ENCODE measurements around the gene PROC.

PROC gene

DNA sequence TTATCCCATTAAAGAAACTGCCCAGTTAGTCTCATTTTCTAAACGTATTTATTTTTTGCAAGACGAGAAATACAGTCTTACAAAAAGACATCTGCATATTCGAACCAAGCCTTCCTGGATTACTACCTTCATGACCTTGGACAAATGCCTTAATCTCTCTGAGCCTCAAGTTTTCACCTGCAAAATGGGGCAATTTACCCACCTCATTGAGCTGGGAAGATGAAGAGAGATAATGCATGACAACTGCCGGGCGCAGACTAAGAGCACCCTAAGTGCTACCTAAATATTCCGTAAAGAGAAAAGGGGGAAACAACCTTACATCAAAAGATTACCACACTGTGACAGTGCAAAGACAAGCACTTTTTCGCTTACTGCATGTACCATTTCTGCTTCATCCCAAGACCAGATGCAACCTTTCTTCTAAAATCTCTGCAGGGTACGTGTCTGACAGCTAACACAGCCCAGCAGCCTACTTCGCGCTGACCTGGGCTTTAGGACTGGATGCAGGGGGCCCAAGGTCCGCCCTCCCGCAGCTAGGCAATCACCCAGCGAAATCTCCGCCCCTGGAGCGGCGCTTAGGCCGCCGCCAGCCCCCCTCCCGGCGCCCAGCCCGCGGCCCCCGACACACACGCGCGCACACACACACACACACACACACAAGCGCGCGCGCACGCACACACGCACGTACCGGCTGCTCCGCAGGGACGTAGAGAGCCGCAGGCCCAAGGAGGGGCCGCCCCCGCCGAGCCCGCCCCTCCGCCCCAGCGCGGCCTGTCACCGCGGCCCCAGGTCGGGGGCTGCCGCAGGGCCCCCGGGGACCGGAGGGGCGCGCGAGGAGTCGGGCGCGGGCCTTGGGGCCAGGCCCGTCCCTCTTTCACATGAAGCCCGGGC, 31.2 kb upstream of the PROC start:
- Mint-ChIP-seq H3K4me1 (peaks cover 64% of the 10 kb centered on the region), H3K9me3 (no peaks in the 10 kb centered on the region), H3K27me3 (no peaks in the 10 kb centered on the region), H3K4me3 (peak overlapping the region; percentile 86), H3K36me3 (ENCODE audit: insufficient read depth) (peaks cover 35% of the 10 kb centered on the region), H3K27ac (ENCODE audit: low read depth) (peak overlapping the region; percentile 99)
- DNase-seq (ENCODE audit: low spot score in 2 of 2) (peak; percentile 65 to 79), ATAC-seq (replicated peaks; ENCODE audit: extremely low read depth, poor library complexity, severe bottlenecking) (peak; percentile 69)

DNA sequence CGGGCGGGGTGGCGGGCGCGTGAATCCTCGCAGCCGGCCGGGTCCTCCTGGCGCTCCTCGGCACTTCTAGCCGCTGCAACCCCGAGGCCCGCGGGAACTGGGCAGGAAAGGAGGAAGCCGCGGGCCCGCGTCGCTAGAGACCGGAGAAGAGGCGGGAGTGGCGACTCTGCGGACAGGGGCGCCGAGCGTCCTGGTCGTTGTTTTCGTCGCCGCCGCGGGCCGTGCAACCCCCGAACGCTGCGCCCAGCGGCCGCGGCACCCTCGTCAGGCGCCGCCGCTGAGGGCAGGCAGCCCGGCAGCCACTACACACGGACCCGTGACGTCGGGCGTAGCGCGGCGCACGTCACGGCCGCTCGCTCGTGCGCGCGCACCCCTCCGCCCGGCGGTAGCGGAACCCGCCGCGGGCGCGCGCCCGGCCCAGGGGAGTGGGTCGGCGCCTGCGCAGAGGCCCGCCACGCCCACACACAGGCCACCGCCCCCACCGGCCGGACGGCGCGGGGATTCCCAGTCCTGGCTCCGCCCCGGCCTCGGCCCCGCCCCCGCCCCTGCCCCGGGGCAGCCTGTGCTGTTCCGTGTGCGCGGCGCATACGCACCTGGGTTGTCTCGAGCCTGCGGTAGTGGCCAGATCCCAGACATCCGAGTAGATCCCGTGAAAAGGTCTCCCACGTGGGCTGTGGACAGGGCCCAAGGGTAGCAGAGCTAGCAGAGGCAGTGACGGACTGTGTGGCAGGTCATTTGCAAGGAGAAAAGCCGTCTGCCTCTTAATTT, 30.4 kb upstream of the PROC start, which contains the start of gene MAP3K2:
Gene MAP3K2, minus strand, starts transcription at position 321 of the 768 bp plus-strand sequence. CDS start 44,846 bp downstream, outside the sequence.
- ATAC-seq (replicated peaks; ENCODE audit: extremely low read depth, poor library complexity, severe bottlenecking) (peak; percentile 74), DNase-seq (ENCODE audit: low spot score in 2 of 2) (peak; percentile 86 to 91)
- peak within 1 kb of the TSS; percentile 86 for H3K4me3 Mint-ChIP-seq
- H3K36me3 Mint-ChIP-seq (ENCODE audit: insufficient read depth), result peaks cover 31% of the 10 kb centered on the region
- H3K9me3 Mint-ChIP-seq, result no peaks in the 10 kb centered on the region
- peak within 1 kb of the TSS; percentile 99 for H3K27ac Mint-ChIP-seq (ENCODE audit: low read depth)
- H3K27me3 Mint-ChIP-seq, result no peaks in the 10 kb centered on the region
- peaks cover 60% of the 10 kb centered on the region for H3K4me1 Mint-ChIP-seq

GRCh38 chr2:127388423-127389164, 29.6 kb upstream of the PROC start:
- ATAC-seq (replicated peaks; ENCODE audit: extremely low read depth, poor library complexity, severe bottlenecking) (peak; percentile 44), DNase-seq (ENCODE audit: low spot score in 2 of 2) (no peak)
- no peaks in the 10 kb centered on the region for H3K9me3 Mint-ChIP-seq
- no peaks in the 10 kb centered on the region for H3K27me3 Mint-ChIP-seq
- H3K4me3 Mint-ChIP-seq, result peak overlapping the region; percentile 86
- peak overlapping the region; percentile 99 for H3K27ac Mint-ChIP-seq (ENCODE audit: low read depth)
- peaks cover 53% of the 10 kb centered on the region for H3K4me1 Mint-ChIP-seq
- peaks cover 29% of the 10 kb centered on the region for H3K36me3 Mint-ChIP-seq (ENCODE audit: insufficient read depth)

DNA sequence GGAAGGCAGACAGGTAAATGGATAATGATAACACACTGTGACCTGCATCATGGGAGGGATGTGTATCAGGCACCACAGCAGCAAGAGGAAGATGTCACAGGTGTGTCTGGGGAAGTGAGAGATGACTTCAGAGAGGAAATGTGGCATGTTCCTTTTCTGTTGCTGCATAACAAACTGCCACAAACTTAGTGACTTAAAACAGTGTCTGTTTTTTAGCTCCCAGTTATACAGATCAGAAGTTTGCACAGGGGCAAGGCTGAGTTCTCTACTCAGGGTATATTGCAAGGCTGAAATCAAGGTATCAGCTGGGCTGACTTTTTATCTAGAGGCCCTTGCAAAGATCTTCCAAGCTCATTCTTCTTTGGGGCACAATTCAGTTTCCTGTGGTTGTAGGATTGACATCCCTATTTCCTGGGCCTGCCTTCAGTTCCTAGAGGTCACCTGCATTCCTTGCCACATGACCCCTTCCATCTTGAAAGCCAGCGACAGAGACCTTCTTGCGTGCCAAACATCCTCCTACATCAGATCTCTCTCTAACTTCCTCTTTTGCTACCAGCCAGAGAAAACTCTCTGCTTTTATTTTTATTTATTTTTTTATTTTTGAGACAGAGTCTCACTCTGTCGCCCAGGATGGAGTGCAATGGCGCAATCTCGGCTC, 28.3 kb upstream of the PROC start:
- peaks cover 45% of the 10 kb centered on the region for H3K4me1 Mint-ChIP-seq
- H3K4me3 Mint-ChIP-seq, result no peak overlapping the region
- H3K27me3 Mint-ChIP-seq, result no peaks in the 10 kb centered on the region
- H3K36me3 Mint-ChIP-seq (ENCODE audit: insufficient read depth), result peaks cover 28% of the 10 kb centered on the region
- DNase-seq (ENCODE audit: low spot score in 2 of 2) (no peak), ATAC-seq (replicated peaks; ENCODE audit: extremely low read depth, poor library complexity, severe bottlenecking) (no peak)
- H3K9me3 Mint-ChIP-seq, result no peaks in the 10 kb centered on the region
- peak overlapping the region; percentile 99 for H3K27ac Mint-ChIP-seq (ENCODE audit: low read depth)

DNA sequence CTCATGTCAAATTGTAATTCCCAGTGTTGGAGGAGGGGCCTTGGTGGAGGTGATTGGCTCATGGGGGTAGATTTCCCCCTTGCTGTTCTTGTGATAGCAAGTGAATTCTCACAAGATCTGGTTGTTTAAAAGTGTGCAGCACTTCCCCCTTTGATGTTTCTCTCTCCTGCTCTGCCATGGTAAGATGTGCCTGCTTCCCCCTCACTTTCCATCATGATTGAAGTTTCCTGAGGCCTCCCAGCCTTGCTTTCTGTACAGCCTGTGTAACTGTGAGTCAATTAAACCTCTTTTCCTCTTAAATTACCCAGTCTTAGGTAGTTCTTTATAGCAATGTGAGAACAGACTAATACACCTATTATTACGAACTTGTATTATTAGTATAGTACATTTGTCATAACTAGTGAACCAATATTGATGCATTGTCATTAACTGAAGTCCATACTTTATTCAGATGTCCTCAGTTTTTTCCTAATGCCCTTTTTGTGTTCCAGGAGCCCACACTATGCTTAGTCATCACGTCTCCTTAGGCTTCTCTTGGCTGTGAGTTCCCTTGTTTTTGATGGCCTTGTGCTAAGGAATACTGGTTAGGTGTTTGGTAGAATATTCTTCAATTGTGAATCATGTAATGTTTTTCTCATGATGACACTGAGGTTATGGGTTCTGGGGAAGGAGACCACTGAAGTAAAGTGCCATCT, 25.9 kb upstream of the PROC start:
- peak overlapping the region; percentile 32 for H3K27ac Mint-ChIP-seq (ENCODE audit: low read depth)
- ATAC-seq (replicated peaks; ENCODE audit: extremely low read depth, poor library complexity, severe bottlenecking), result no peak
- peaks cover 21% of the 10 kb centered on the region for H3K36me3 Mint-ChIP-seq (ENCODE audit: insufficient read depth)
- DNase-seq (ENCODE audit: low spot score in 2 of 2), result no peak
- peaks cover 24% of the 10 kb centered on the region for H3K4me1 Mint-ChIP-seq
- no peaks in the 10 kb centered on the region for H3K27me3 Mint-ChIP-seq
- no peaks in the 10 kb centered on the region for H3K9me3 Mint-ChIP-seq
- H3K4me3 Mint-ChIP-seq, result no peak overlapping the region

DNA sequence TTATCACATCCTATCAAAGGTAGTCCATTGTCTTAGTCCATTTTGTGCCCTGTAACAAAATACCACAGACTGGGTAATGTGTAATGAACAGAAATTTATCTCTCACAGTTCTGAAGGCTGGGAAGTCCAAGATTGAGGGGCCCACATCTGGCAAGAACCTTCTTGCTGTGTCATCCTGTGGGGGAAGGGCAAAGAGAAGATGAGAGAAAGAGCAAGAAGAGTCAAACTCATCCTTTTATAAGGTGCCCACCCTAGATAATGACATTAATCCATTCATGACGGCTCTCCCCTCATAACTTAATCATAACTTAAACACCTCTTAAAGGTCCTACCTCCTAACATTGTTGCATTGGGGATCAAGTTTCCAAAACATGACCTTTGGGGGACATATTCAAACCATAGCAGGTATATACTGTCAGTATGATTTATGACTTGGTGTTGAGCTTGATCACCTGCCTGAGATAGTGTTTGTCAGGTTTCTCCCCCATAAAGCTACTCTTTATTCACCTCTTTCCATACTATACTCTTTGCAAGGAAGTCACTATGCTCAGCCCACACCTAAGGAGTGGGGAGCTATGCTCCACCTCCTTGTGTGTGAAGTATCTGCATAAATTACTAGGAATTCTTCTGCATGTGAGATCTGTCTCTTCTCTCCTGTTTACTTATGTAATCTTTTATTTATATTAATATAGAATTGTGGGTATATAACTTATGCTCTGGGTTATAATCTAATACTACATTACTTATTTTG, 25.2 kb upstream of the PROC start:
- Mint-ChIP-seq H3K27ac (ENCODE audit: low read depth) (no peak overlapping the region), H3K36me3 (ENCODE audit: insufficient read depth) (peaks cover 15% of the 10 kb centered on the region), H3K27me3 (no peaks in the 10 kb centered on the region), H3K4me3 (no peak overlapping the region), H3K4me1 (peaks cover 23% of the 10 kb centered on the region), H3K9me3 (no peaks in the 10 kb centered on the region)
- DNase-seq (ENCODE audit: low spot score in 2 of 2), result no peak
- ATAC-seq (replicated peaks; ENCODE audit: extremely low read depth, poor library complexity, severe bottlenecking), result no peak

GRCh38 chr2:127394492-127394891, 23.7 kb upstream of the PROC start:
- DNase-seq (ENCODE audit: low spot score in 2 of 2) (no peak), ATAC-seq (replicated peaks; ENCODE audit: extremely low read depth, poor library complexity, severe bottlenecking) (no peak)
- H3K9me3 Mint-ChIP-seq, result no peaks in the 10 kb centered on the region
- peaks cover 2% of the 10 kb centered on the region for H3K36me3 Mint-ChIP-seq (ENCODE audit: insufficient read depth)
- H3K27me3 Mint-ChIP-seq, result no peaks in the 10 kb centered on the region
- H3K27ac Mint-ChIP-seq (ENCODE audit: low read depth), result no peak overlapping the region
- no peak overlapping the region for H3K4me3 Mint-ChIP-seq
- peaks cover 8% of the 10 kb centered on the region for H3K4me1 Mint-ChIP-seq

- no peaks in the 10 kb centered on the region for H3K36me3 Mint-ChIP-seq (ENCODE audit: insufficient read depth)
- no peak for ATAC-seq (replicated peaks; ENCODE audit: extremely low read depth, poor library complexity, severe bottlenecking)
- H3K9me3 Mint-ChIP-seq, result no peaks in the 10 kb centered on the region
- no peaks in the 10 kb centered on the region for H3K27me3 Mint-ChIP-seq
- no peak overlapping the region for H3K4me3 Mint-ChIP-seq
- no peak for DNase-seq (ENCODE audit: low spot score in 2 of 2)
- no peaks in the 10 kb centered on the region for H3K4me1 Mint-ChIP-seq
- H3K27ac Mint-ChIP-seq (ENCODE audit: low read depth), result no peak overlapping the region
These were observed 20.5 kb upstream of the PROC start for GRCh38 chr2:127397568-127398238.

GRCh38 chr2:127398239-127398590, 20.0 kb upstream of the PROC start:
- no peaks in the 10 kb centered on the region for H3K9me3 Mint-ChIP-seq
- H3K36me3 Mint-ChIP-seq (ENCODE audit: insufficient read depth), result no peaks in the 10 kb centered on the region
- no peak overlapping the region for H3K4me3 Mint-ChIP-seq
- no peaks in the 10 kb centered on the region for H3K27me3 Mint-ChIP-seq
- DNase-seq (ENCODE audit: low spot score in 2 of 2), result no peak
- no peaks in the 10 kb centered on the region for H3K4me1 Mint-ChIP-seq
- no peak overlapping the region for H3K27ac Mint-ChIP-seq (ENCODE audit: low read depth)
- peak; percentile 58 for ATAC-seq (replicated peaks; ENCODE audit: extremely low read depth, poor library complexity, severe bottlenecking)

- no peaks in the 10 kb centered on the region for H3K9me3 Mint-ChIP-seq
- ATAC-seq (replicated peaks; ENCODE audit: extremely low read depth, poor library complexity, severe bottlenecking), result no peak
- no peaks in the 10 kb centered on the region for H3K36me3 Mint-ChIP-seq (ENCODE audit: insufficient read depth)
- no peaks in the 10 kb centered on the region for H3K4me1 Mint-ChIP-seq
- no peak for DNase-seq (ENCODE audit: low spot score in 2 of 2)
- no peak overlapping the region for H3K27ac Mint-ChIP-seq (ENCODE audit: low read depth)
- H3K4me3 Mint-ChIP-seq, result no peak overlapping the region
- no peaks in the 10 kb centered on the region for H3K27me3 Mint-ChIP-seq
These were observed 17.7 kb upstream of the PROC start for GRCh38 chr2:127400533-127400896.

All from central memory CD8-positive, alpha-beta T cell (primary cell).